ENCODE measurements around the gene C1QTNF9.
"Not testable (repeated sequence)": the region's sequence is repeated elsewhere in the genome, so short reads cannot be mapped to it uniquely, and the experiment has no call there.

The C1QTNF9 gene

DNA sequence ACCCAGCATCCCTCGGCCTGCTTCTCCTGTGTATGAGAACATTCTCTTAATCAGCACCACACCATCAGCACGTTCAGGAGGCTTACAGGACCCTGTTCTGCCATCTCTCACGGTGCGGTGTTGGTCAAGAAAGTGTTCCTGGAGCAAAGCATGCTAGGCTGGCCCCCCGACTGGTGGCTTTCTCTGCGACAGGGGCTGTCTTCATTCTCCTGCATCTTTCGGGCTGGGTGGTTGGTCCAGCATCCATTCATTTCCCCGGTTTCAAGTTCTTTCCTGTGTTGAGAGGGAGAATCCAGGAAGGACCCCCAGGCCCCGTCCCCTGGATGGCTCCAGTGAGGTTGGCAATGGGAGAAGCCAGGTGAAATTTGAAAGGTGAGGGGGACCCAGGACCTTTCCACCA, 55.8 kb downstream of the C1QTNF9 start:
- DNase-seq, result no peak

DNA sequence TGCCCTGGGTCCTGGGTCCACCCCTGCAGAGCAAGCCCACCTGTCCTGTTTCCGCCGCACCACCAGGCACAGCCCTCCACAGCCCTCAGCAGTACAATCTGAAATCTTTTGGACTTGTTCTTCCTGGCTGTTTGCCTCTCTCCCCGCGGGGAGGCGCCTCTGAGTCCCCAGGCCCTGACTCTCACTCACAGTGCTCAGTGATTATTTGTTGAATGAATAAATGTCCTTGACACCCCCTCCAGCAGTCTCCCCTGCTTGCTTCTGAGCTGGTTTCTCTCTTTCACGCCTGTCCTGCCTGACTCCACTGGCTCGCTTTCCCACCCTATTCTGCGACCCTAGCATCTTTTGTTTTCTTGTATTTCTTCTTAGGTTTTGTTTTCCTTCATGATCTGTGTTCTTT, 56.9 kb downstream of the C1QTNF9 start:
- not testable (repeated sequence) for DNase-seq

- not testable (repeated sequence) for DNase-seq
These were observed 61.9 kb downstream of the C1QTNF9 start for GRCh38 chr13:24371273-24371672.
